Testis (tissue), 2 donors: ENCODE results near the gene ATP2B3.

Source experiments
- POLR2A ChIP-seq: fragments of 450-650 bp; IDR thresholded peaks from one replicate; pipeline ENCODE4 v1.6.1; 2017; ENCODE audit warnings: antibody characterized with exemption, mild to moderate bottlenecking, moderate library complexity
- TF ChIP-seq, protein P1 (sequence below), 3 experiments: fragments of 450-650 bp in 2 of 3; fragments of 200-600 bp in 1 of 3; sonication (generic) in 1 of 3; IDR thresholded peaks; one replicate each; pipeline ENCODE4 v1.5.1; 2016 to 2019; ENCODE audit warnings: antibody characterized with exemption in 3 of 3, mild to moderate bottlenecking in 2 of 3, moderate library complexity in 1 of 3

DNA sequence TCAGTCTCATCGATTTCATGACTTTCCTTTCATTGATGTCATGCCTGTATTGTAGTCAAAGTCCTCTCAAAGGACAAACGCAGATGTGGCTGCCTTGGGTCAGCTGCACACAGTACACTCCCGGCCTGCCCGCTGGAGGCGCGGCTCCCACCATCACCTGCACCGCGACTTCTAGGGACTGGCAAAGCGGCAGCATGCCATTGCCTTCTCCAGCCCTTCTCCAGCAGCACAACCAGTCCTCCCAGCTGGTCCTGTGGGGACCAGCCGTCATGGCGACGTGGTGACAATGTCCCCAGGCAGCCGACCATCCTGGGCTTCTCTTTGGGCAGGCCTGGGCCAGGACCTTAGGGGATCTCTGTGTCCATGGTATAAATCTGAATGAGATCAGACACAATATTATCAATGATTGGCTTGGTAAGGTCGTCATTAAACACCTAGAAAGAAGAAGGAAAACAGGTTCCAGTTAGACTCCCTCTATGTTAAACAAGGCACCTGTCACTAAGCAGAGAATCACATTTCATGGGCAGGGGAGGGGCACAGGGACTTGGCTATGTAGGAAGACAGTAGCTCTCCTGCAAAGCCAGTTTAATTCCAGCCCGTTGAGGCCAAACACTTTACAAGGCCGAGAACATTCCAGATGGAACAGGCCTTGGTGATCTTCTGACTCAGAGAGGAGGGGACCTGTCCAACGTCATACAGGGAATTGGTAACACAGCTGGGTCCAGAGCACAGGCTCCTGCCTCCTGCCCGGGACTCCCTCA lies 70.8 kb downstream of the ATP2B3 start:
- TF ChIP-seq, protein P1, sequence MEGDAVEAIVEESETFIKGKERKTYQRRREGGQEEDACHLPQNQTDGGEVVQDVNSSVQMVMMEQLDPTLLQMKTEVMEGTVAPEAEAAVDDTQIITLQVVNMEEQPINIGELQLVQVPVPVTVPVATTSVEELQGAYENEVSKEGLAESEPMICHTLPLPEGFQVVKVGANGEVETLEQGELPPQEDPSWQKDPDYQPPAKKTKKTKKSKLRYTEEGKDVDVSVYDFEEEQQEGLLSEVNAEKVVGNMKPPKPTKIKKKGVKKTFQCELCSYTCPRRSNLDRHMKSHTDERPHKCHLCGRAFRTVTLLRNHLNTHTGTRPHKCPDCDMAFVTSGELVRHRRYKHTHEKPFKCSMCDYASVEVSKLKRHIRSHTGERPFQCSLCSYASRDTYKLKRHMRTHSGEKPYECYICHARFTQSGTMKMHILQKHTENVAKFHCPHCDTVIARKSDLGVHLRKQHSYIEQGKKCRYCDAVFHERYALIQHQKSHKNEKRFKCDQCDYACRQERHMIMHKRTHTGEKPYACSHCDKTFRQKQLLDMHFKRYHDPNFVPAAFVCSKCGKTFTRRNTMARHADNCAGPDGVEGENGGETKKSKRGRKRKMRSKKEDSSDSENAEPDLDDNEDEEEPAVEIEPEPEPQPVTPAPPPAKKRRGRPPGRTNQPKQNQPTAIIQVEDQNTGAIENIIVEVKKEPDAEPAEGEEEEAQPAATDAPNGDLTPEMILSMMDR (IDR thresholded peaks at IDR 0.05): no peak
- TF ChIP-seq POLR2A: no peak
